Urinary bladder (tissue), 4 donors: ENCODE data around the gene MARK4. TPM values are rescaled to one million over a fixed set of nuclear protein-coding genes. Genes with fewer than 3 reads are reported as not detected.

Source experiments
- DNase-seq: peaks from one replicate; pipeline ENCODE4 v3.0.0-alpha.2; 2015; ENCODE audit errors: extremely low spot score
- H3K27ac ChIP-seq: one replicate; pipeline ENCODE4 v1.5.1; 2013; ENCODE audit warnings: low read depth, mild to moderate bottlenecking, moderate library complexity
- H3K36me3 ChIP-seq: one replicate; pipeline ENCODE4 v1.6.1; 2013; ENCODE audit warnings: mild to moderate bottlenecking, moderate library complexity; ENCODE audit not compliant: insufficient read depth
- H3K4me1 ChIP-seq: one replicate; pipeline ENCODE4 v1.6.1; 2013; ENCODE audit warnings: mild to moderate bottlenecking, moderate library complexity; ENCODE audit not compliant: insufficient read depth
- H3K4me3 ChIP-seq: one replicate; pipeline ENCODE4 v1.5.1; 2013; ENCODE audit warnings: low read depth, low read length
- WGBS: extraction: QIAGEN DNeasy Blood & Tissue Kit; methylation state at CpG from one replicate; pipeline ENCODE4 v1.1.7; 2013; 5-methylcytosine and 5-hydroxymethylcytosine counted together
- polyA plus RNA-seq: library from polyadenylated mRNA; stranded (reverse); fragments of 200-250 nt; gene quantifications from one replicate; pipeline ENCODE4 v1.2.3, GENCODE V29; 2013
- total RNA-seq: library from RNA; depleted of rRNA; stranded (reverse); fragments of >200 nt; gene quantifications from one replicate; pipeline ENCODE4 v1.2.3, GENCODE V29; 2014
- donor health status: healthy with polysubstance abuse.
- donor health status: healthy.

Gene MARK4
- total and polyA plus RNA-seq, 2 donors: 14.8 to 34.4 TPM

GRCh38 chr19:45349430-45349941 lies 98.4 kb downstream of the MARK4 start:
- WGBS: 86% methylated on average over 17 of the region's 17 CpGs
- Histone ChIP-seq H3K4me3 (no peak overlapping the region), H3K36me3 (no peaks in the 10 kb centered on the region), H3K27ac (no peak overlapping the region), H3K4me1 (no peaks in the 10 kb centered on the region)
- no peak for DNase-seq

DNA sequence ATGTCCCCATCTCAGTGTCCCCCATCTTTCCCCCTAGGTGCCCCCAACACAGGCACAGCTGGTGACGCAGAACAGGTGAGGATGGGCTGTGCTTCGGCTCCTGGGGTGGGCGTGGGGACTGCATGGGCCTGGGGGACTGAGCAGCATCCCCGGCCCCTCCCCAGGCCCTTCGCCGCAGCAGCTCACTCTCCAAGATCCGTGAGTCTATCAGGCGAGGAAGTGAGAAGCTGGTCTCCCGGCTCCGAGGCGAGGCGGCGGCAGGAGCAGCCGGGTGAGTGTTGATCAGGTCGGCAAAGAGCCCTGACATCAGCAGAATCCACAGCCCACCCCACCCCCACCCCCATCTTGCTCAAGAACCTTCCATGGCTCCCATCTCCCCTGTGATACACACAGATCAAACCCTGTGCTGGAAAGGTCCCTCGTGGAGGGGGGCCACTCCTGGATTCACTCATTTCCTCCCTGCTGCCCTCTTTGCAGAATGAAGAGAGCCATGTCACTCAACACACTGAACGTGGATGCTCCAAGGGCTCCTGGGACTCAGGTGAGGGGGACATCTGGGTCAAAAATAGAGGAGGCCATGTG lies 99.5 kb downstream of the MARK4 start:
- Histone ChIP-seq H3K36me3 (no peaks in the 10 kb centered on the region), H3K27ac (no peak overlapping the region), H3K4me1 (no peaks in the 10 kb centered on the region), H3K4me3 (no peak overlapping the region)
- no peak for DNase-seq
- WGBS: 86% methylated on average over 17 of the region's 17 CpGs

- no peak overlapping the region for H3K4me3 ChIP-seq
- WGBS: 69% methylated on average over 13 of the region's 13 CpGs
- no peak for DNase-seq
- no peaks in the 10 kb centered on the region for H3K36me3 ChIP-seq
- no peaks in the 10 kb centered on the region for H3K4me1 ChIP-seq
- no peak overlapping the region for H3K27ac ChIP-seq
Measured at GRCh38 chr19:45351401-45351952, 100.4 kb downstream of the MARK4 start.

GRCh38 chr19:45352062-45352461 lies 101.0 kb downstream of the MARK4 start:
- 89% methylated on average over 15 of the region's 15 CpGs for WGBS
- H3K36me3 ChIP-seq: no peaks in the 10 kb centered on the region

DNA sequence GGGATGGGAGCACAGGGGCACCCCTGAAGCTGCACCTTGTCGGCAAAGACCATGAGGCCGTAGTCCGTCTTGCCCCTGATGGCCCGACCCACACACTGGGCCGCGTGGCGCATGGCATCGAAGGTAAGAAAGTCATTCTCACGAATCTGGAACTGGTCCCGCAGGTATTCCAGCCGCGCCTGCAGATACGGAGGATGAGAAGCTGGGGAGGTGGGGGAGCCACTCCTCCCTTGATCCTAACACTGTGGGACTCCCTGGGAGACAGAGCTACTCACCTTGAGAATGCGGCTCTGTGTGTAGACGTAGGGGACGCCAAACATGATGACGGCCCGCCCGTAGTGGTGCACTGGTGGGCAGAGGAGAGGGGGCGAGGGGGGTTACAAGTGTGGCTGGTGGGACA lies 101.4 kb downstream of the MARK4 start:
- H3K36me3 ChIP-seq: no peaks in the 10 kb centered on the region
- H3K4me3 ChIP-seq: no peak overlapping the region
- no peaks in the 10 kb centered on the region for H3K4me1 ChIP-seq
- DNase-seq: no peak
- 93% methylated on average over 20 of the region's 20 CpGs for WGBS
- no peak overlapping the region for H3K27ac ChIP-seq

More at GRCh38 chr19:45352062-45352461, 101.0 kb downstream of the MARK4 start:
- Histone ChIP-seq H3K4me3 (no peak overlapping the region), H3K4me1 (no peaks in the 10 kb centered on the region), H3K27ac (no peak overlapping the region)
- DNase-seq: no peak

DNA sequence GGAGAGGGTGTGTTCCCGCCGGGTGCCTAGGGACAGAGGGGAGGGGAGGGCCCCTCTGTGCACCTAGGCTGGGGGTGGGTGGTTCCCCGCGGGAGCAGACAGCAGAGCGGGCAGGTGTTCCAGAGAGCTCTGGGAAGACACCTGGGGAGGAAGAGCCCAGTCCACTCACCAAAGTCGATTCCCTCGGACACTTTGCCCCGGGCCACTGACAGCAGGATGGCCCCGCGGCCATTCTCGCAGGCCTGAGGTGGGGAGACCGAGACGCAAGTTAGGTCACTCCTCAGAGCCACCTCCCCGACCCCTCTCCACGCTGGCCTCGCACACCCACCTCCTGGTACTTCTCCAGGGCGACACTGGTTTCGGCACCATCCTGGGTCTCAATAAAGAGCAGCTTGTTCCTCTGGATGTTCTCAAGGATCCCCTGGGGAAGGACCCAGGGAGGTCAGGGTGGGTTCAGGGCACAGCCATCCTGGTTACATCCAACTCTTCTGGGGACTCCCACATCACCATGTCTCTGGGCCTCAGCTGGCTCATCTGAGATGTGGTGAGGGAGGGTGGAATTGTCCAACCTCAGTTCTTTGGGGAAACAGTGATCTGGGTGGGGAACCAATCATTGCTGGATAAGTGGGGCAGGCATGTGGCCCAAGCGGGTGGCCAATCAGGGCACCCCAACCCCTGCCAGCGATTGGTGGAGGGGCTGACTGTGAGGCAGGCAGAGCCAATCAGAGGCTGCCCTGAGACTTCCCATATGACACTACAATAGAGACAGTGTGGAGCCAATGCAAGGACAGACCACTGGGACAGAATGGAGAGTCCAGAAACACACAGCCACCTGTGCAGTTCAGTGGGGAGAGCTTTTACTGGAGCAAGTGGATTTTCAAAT lies 102.1 kb downstream of the MARK4 start:
- Histone ChIP-seq H3K27ac (no peak overlapping the region), H3K36me3 (no peaks in the 10 kb centered on the region), H3K4me3 (no peak overlapping the region), H3K4me1 (no peaks in the 10 kb centered on the region)
- DNase-seq: no peak
- 92% methylated on average over 20 of the region's 20 CpGs for WGBS

DNA sequence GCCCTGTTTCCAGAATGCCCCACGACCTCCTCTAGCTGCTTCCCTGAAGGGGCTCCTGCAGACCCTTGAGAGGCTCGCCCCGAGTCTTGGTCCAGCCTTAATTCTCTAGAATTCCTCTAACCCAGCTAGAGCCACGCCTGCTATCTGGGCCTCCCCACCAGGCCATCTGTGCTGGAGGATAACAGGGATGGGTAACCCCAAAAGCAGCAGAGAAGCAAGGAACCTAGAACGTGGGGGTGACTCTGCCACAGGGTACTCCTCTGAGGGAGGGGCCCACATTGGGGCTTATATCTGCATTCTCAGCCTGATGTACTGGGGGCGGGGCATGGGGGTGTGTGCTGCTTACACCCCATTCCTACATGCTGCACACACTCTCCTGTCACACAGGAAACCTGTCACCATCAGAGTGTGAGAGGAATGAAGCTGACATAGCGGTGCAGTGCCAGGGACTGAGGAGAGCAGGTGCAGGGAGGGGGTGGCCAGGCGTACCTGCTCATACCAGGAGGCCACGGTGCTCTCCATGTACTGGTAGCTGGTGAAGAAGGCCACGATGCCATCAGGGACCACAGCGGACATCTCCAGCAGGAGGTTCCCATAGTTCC lies 103.3 kb downstream of the MARK4 start:
- 93% methylated on average over 11 of the region's 11 CpGs for WGBS
- Histone ChIP-seq H3K27ac (no peak overlapping the region), H3K36me3 (no peaks in the 10 kb centered on the region), H3K4me1 (no peaks in the 10 kb centered on the region), H3K4me3 (no peak overlapping the region)
- no peak for DNase-seq

Other genes with a start within 250 kb of the MARK4 start
- 2.6 TPM for gene RELB, start 249.8 kb upstream of the MARK4 start, total RNA-seq
- 8.9 TPM for gene RELB, start 249.8 kb upstream of the MARK4 start, polyA plus RNA-seq
- gene CLASRP, start 212.2 kb upstream of the MARK4 start, total RNA-seq: 11.2 TPM
- 45.6 TPM for gene CLASRP, start 212.2 kb upstream of the MARK4 start, polyA plus RNA-seq
- 0.42 TPM for gene ZNF296, start 174.8 kb upstream of the MARK4 start, total RNA-seq
- 0.65 TPM for gene ZNF296, start 174.8 kb upstream of the MARK4 start, polyA plus RNA-seq
- gene GEMIN7, start 172.0 kb upstream of the MARK4 start, total RNA-seq: 10.4 TPM
- 23.6 TPM for gene GEMIN7, start 172.0 kb upstream of the MARK4 start, polyA plus RNA-seq
- gene PPP1R37, start 158.1 kb upstream of the MARK4 start, total RNA-seq: 16.8 TPM
- gene PPP1R37, start 158.1 kb upstream of the MARK4 start, polyA plus RNA-seq: 31.6 TPM
- 0.58 TPM for gene NKPD1, start 90.3 kb upstream of the MARK4 start, total RNA-seq
- 0.37 TPM for gene NKPD1, start 90.3 kb upstream of the MARK4 start, polyA plus RNA-seq
- gene TRAPPC6A, start 73.0 kb upstream of the MARK4 start, total RNA-seq: 7.1 TPM
- gene TRAPPC6A, start 73.0 kb upstream of the MARK4 start, polyA plus RNA-seq: 46.1 TPM
- 3.9 TPM for gene BLOC1S3, start 72.5 kb upstream of the MARK4 start, total RNA-seq
- gene BLOC1S3, start 72.5 kb upstream of the MARK4 start, polyA plus RNA-seq: 9.3 TPM
- 3.4 TPM for gene EXOC3L2, start 5.9 kb upstream of the MARK4 start, total RNA-seq
- 6.9 TPM for gene EXOC3L2, start 5.9 kb upstream of the MARK4 start, polyA plus RNA-seq
- 39.0 TPM for gene CKM, start 71.6 kb downstream of the MARK4 start, total RNA-seq
- 1.1 TPM for gene CKM, start 71.6 kb downstream of the MARK4 start, polyA plus RNA-seq
- 0.16 TPM for gene KLC3, start 89.5 kb downstream of the MARK4 start, total RNA-seq
- gene KLC3, start 89.5 kb downstream of the MARK4 start, polyA plus RNA-seq: 0.05 TPM
- 8.6 TPM for gene ERCC2, start 119.3 kb downstream of the MARK4 start, total RNA-seq
- 17.5 TPM for gene ERCC2, start 119.3 kb downstream of the MARK4 start, polyA plus RNA-seq
- gene PPP1R13L, start 153.8 kb downstream of the MARK4 start, total RNA-seq: 7.7 TPM
- 28.1 TPM for gene PPP1R13L, start 153.8 kb downstream of the MARK4 start, polyA plus RNA-seq
- 1.8 TPM for gene POLR1G, start 155.4 kb downstream of the MARK4 start, total RNA-seq
- gene POLR1G, start 155.4 kb downstream of the MARK4 start, polyA plus RNA-seq: 5.0 TPM
- gene ERCC1, start 172.6 kb downstream of the MARK4 start, total RNA-seq: 64.0 TPM
- gene ERCC1, start 172.6 kb downstream of the MARK4 start, polyA plus RNA-seq: 50.3 TPM
- gene FOSB, start 216.7 kb downstream of the MARK4 start, total RNA-seq: 10.4 TPM
- 128 TPM for gene FOSB, start 216.7 kb downstream of the MARK4 start, polyA plus RNA-seq
- 6.0 TPM for gene RTN2, start 245.8 kb downstream of the MARK4 start, total RNA-seq
- 34.9 TPM for gene RTN2, start 245.8 kb downstream of the MARK4 start, polyA plus RNA-seq
- 0.53 TPM for gene PPM1N, start 247.2 kb downstream of the MARK4 start, total RNA-seq
- 5.3 TPM for gene PPM1N, start 247.2 kb downstream of the MARK4 start, polyA plus RNA-seq